Fibroblast of skin of abdomen (primary cell): ENCODE results near the gene SOST.

ENCODE experiments used
- DNase-seq: peaks from one replicate; pipeline ENCODE4 v3.0.0-alpha.2; 2013

The SOST gene

DNA sequence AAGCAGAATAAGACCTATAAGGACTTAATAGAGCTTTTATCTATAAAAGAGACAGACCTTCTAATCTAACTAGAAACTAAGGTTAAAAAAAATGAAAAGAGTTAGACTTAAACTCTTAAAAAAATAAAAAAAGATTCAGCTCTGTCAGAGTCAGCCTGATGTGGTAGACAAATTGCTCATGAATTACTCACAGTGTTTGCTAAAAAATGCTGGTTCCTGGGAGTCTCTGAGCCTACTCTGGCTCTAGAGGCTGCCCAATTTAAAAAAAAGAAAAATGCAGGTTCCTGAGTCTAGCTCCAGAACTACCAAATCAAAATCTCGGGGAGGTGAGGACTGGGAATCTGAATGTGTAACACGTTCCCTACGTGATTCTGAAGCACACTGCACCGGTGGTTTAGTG, 18.1 kb downstream of the SOST start:
- peak; percentile 44 for DNase-seq

GRCh38 chr17:43737722-43738121, 20.9 kb downstream of the SOST start:
- no peak for DNase-seq

GRCh38 chr17:43736389-43736788, 22.2 kb downstream of the SOST start:
- no peak for DNase-seq

DNA sequence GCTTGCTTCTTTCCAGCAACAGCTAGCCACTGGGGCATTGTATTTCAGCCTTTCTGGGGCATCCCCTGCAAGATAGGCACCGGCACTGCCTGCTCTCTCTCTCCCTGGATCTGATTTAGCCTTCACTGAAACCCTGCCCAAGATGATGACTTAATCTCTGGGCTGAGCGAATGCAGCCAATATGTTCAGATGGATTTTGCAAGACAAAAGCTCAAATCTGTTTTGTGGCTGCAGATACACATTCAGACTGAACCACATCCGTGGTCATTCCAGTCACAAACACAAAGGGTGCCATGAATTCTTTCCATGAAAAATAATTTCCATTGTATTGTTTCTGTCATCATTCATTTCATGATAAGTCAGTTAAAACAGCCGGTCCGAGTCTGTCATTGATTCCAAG, 24.2 kb downstream of the SOST start:
- peak; percentile 91 for DNase-seq

DNA sequence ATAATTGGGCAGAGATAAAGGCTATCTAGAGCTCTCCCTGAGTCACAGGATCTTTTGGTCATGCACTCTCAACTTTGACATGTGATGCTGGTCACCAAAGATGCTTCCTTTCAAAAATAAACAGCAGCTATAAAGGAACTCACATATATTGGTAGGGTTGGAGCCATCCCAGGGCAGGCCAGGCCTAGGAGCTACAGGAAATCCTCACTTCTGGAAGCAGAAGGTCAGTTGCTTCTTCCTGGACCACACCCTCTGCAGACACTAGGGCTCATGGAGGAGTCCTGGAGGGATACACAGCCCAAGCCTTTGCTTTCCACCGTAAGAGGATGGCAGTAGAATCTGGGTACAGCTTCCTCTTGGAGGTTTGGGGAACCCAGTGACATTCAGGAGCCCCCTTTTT, 24.6 kb downstream of the SOST start:
- DNase-seq: no peak

DNA sequence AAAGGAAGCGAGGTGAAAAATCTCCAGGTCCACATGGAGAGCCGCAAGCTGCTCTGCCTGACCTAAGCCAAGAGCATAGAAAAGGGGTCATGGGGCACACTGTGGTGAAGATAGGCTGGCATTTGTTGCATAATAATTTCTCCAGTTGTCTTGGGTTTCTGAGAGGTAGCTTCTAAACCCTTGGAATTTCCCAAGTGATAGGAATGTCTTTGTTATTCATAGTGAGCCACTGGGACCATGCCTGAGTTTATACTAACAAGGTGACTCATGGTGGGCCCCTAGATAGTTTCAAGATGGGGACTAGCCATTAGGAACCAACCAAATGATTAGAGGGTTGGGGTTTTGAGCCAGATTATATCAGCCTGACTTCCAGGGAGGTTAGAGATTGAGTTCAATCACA, 25.6 kb downstream of the SOST start:
- DNase-seq: peak; percentile 94

DNA sequence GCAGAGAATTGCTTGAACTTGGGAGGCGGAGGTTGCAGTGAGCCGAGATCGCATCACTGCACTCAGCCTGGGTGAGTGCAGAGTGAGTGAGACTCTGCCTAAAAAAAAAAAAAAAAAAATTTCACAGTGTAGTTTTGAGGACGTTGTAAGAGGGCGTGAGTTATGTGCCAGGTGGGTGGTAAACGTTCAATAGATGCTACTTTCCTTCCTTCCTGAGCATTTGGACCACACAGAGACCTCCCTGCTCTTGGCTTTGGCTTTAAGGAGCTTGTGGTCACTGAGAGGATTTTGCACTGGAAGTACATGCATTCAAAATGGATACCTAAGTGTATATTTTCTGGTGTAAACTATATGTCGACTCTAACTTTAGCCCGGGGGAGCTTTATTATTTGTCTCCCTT, 30.5 kb downstream of the SOST start:
- no peak for DNase-seq

GRCh38 chr17:43723697-43724359, 34.8 kb downstream of the SOST start:
- DNase-seq: peak; percentile 63

DNA sequence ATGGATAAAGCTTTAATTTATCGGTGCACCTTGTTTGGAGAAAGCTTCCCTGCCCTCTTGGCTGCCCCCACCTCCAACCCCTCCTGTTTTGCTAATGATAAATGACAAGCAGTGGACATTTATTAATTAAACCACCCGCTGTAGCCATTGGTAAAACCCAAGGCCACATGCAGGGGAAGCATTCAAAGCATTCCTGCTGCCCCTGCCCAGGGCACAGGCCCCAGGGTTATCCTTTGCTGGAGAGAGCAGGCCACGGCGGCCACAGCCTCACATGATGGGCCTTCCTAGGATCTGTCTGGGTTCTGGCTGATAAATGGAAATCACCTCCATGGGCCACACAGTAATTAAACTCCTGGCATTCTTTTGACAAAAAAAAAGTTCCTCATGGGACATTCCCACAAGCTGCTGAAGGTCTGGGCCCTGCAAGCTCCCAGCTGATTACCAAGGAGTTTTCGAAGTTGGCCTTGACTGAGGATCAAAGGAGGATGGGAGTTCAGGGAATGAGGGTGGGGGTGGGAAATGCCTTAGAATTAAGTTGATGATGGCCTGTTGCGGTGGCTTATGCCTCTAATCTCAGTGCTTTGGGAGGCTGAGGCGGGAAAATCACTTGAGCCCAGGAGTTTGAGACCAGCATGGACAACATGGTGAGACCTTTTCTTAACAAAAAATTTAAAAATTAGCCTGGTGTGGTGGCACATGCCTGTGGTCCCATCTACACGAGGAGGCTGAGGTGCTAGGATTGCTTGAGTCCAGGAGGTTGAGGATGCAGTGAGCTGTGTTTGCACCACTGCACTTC, 35.5 kb downstream of the SOST start:
- no peak for DNase-seq

- DNase-seq: no peak
Observed at GRCh38 chr17:43722269-43722619, 36.3 kb downstream of the SOST start.

DNA sequence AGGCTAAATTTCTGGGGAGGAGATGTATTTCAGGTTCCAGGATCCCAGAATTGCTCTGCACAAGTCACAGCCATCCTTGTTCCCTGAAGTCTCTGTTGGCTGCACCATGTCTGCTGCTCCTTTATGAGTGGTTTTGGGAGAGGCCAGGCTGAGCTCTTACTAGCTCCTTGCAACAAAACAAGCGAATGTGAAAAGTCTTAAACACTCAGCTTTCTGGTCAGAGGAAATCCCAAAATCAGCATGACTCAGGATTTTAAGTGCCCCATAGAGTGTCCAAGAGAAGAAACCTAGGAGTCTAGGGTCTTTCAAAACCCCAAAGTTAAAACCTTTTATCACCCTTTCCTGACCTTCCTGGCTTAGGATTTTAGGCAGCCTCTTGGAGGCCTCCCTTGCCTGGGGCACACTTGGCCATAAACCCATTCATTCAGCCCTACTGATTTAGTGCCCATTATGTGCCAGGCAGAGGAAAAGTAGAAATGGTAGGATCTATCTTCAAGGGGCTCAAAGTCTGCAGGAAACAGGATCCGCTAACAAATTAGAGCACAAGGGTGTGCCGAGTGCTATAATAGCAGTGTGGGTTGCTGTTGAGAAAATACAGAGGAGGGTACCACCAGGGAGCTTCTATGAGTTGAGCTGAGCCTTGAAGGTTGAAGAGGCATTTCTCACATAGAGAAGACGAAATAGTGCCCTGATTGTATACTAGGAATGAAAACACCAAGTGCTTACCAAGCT, 36.9 kb downstream of the SOST start:
- peak; percentile 16 for DNase-seq

- peak; percentile 73 for DNase-seq
Observed at GRCh38 chr17:43720311-43721060, 38.1 kb downstream of the SOST start.

- no peak for DNase-seq
Observed at GRCh38 chr17:43719578-43719977, 39.0 kb downstream of the SOST start.

DNA sequence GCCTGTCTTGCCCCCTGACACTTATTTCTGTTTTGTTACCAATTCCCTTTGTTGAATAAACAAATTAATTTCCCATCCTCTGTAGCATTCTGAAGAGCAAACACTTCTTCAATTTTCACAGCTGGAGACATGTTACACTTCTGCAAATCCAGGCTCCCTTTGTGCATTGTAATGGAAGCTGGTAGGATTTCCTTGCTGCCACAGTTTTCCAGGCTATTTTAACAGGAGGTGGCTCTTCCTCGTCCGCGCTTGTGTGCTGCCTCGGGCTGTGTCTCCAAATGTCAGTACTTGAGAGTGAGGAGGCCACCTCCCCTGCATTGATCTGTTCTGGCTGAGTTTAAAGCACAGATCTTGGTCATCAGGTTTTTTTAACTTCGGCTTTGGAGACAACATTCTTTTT, 40.0 kb downstream of the SOST start:
- no peak for DNase-seq

DNA sequence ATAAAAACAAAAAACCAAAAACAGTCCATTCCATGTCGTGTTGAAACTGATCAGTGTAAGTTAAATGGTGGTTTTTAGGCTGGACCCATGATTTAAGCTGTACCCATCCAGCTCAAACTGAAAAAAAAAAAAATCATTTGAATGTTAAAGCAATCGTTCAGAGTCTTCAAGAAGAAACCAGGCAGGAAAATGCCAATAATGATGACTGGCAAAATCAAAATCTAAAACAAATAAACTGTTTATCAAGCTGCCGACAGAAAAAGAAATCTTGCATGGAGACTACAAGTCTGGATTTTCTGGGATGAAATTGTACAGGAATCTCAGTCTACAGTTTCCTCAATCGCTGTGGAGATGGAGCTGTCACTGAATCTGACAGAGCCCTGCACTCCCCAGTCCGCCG, 40.7 kb downstream of the SOST start:
- DNase-seq: no peak

DNA sequence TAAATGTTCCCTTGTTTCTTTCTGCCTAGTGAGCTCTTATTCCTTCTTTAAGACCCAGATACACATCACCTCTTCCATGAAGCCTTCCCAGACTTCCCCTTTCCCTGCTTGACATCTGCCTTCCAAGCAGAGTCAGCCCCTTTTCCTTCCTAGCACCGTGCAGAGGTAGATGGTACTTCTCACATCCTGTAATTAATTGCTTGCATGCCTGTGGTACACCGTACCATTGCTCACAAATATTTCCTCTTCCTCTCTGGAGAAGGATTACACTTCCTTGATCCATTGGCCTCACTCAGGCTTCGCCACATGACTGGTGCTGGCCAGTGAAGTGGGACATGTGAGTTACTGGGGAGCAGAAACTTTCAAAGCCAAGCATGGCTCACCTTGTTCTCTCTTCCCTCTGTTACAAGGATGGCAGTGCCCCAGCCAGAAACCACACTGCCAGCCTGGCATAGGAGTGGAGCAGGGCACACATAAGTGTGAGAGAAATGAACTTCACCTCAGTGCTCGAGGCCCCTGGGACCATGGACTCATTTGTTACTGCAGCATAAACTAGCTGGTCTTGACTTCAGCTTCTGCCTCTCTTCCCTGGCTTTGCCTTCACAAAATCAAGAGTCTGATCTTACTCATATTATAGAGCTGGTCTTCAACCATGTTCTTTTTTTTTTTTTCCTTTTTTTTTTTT, 44.0 kb downstream of the SOST start:
- DNase-seq: peak; percentile 61

DNA sequence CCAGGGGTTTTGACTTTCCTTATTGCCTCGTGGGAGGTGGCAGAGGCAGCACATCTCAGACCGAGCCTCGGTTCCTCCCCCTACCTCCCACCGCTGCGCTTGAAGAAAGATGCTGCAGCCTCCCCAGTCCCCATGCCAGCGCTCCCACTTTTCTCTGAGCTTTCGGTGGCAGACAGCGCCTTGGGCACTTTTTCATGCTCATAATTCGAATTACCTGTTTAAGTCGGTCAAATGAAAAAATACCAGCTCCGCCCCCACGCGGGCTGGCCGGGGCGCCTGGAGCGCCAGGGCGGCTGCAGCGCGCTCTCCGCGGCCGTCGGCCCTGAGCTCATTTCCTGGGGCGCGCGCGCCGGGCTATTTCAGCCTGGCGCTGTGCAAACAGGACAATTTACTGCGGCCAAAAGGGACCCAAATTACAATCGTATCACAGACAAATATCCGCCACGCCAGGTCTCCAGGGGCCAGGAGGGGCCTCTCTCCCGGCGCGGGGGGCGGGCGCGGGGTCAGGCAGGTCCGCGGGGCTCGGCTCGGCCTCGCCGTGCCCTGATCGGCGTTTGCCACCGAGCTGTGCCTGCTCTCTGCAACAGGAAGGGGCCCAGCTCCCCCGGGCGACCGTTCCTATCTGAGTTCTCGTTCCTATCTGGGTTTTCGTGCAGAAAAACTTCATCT, 45.0 kb downstream of the SOST start:
- no peak for DNase-seq

- DNase-seq: no peak
Observed at GRCh38 chr17:43712397-43712796, 46.2 kb downstream of the SOST start.

- no peak for DNase-seq
Observed at GRCh38 chr17:43710101-43710500, 48.5 kb downstream of the SOST start.

- no peak for DNase-seq
Observed at GRCh38 chr17:43709210-43709609, 49.4 kb downstream of the SOST start.

DNA sequence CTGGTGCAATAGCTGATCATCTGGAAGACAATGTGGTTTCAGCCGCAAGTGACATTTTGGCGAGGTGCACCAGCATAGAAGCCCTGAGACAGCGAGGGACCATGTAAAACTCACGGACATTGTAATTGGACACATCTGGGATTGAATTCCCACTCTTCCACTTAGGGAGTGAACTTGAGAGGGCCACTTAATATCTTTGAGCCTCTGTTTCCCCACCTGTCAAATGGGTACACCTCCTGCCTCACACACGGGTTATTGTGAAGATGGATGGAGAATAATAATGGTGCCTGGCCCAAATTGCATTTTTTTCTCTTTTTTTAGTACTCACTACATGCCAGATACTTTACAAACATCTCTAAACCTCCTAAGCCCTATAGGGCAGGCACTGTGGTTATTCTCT, 51.4 kb downstream of the SOST start:
- no peak for DNase-seq

DNA sequence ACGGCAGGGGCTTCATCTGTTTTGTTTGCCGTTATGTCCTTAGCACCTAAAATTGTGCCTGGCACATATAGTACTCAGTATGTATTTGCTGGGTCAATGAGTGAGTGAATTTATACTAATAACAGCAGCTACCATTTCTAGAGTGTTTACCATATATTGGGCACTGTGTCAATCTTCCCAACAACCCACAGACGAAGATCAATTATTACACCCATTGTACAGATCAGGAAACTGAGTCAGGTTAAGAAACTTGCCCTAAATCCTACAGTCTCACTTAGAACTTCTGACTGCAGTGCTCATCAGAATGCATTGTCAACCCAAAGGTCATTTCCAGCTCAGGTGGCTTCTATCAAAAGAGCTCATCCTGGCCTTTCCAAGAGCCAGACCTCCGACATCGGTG, 52.4 kb downstream of the SOST start:
- DNase-seq: no peak
